ENCODE measurements around the gene COL8A1.

The COL8A1 gene

DNA sequence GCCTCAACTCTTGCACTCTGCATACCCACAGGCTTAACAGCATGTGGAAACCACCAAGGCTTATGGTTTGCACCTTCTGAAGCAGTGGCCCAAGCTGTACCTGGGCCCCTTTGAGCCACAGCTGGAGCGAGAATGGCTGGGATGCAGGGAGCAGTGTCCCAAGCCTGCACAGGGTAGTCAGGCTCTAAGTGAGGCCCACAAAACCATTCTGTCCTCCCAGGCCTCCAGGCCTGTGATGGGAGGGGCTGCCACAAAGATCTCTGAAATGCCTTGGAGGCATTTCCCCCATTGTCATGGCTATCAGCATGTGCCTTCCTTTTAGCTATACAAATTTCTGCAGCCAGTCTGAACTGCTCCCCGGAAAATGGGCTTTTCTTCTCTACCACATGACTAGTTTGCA, 166.8 kb downstream of the COL8A1 start:
- TF ChIP-seq HDGF (IDR thresholded peaks at IDR 0.05; ENCODE audit: borderline replicate concordance) (no peak), ZNF384 (IDR thresholded peaks at IDR 0.05) (no peak), LEF1 (IDR thresholded peaks at IDR 0.05; ENCODE audit: borderline replicate concordance) (no peak), FOXA1 (IDR thresholded peaks at IDR 0.05) (no peak), TARDBP (IDR thresholded peaks at IDR 0.05) (no peak), L3MBTL2 (conservative IDR thresholded peaks at IDR 0.05) (no peak)
- no peak for DNase-seq (ENCODE audit: extremely low spot score)
- POLR2A ChIA-PET, result no interaction called here
- CTCF ChIA-PET, result no interaction called here

- POLR2A ChIA-PET, result interaction anchor here (1.0 kb wide), 1 partner anchor 10 kb away, joined by 6 read pairs; the partner anchor contains the start of gene CMSS1
These were observed 169.9 kb downstream of the COL8A1 start for GRCh38 chr3:99808163-99808794.

DNA sequence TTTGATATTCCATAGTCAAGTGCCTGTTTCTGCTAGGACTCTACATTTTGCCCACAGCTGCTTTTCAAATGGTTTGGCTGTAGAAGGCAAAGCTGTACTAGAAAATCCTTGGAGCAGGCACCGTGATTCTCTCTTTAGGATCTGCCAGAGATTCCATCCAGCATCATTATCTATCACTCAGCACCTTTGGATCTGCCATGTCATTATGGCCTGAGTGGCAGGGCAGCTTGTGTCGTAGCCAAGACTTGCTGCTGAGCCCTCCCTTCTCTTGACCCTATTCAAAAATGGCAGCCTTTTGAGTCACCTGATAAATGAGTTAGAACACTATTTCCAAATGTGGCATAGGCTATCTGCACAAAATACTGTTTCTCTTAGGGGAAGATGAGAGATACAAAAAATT, 171.2 kb downstream of the COL8A1 start:
- CTCF ChIA-PET, result interaction anchor here (0.7 to 1.5 kb wide), 2 partner anchors 15 to 733 kb away, joined by 3 read pairs; no protein-coding TSS in a partner anchor
- DNase-seq (ENCODE audit: extremely low spot score), result no peak
- POLR2A ChIA-PET, result no interaction called here
- TF ChIP-seq FOXM1 (IDR thresholded peaks at IDR 0.05; ENCODE audit: borderline replicate concordance) (no peak), NFRKB (IDR thresholded peaks at IDR 0.05) (no peak), SP1 (IDR thresholded peaks at IDR 0.05) (no peak), CTBP1 (IDR thresholded peaks at IDR 0.05; ENCODE audit: borderline replicate concordance) (no peak), PKNOX1 (IDR thresholded peaks at IDR 0.05) (no peak), TARDBP (IDR thresholded peaks at IDR 0.05) (no peak), BHLHE40 (IDR thresholded peaks at IDR 0.05; ENCODE audit: borderline replicate concordance) (no peak), FOXK2 (IDR thresholded peaks at IDR 0.05) (no peak), FOXA1 (IDR thresholded peaks at IDR 0.05) (no peak), L3MBTL2 (conservative IDR thresholded peaks at IDR 0.05) (no peak), SUZ12 (IDR thresholded peaks at IDR 0.05) (no peak)

More at GRCh38 chr3:99808163-99808794, 169.9 kb downstream of the COL8A1 start:
- peak; percentile 49 for TF ChIP-seq PKNOX1 (IDR thresholded peaks at IDR 0.05)
- TF ChIP-seq FOXK2 (IDR thresholded peaks at IDR 0.05), result no peak
- TF ChIP-seq SP1 (IDR thresholded peaks at IDR 0.05), result no peak
- no peak for TF ChIP-seq CTBP1 (IDR thresholded peaks at IDR 0.05; ENCODE audit: borderline replicate concordance)
- no peak for TF ChIP-seq ELF4 (IDR thresholded peaks at IDR 0.05)
- no peak for TF ChIP-seq ZNF384 (IDR thresholded peaks at IDR 0.05)
- TF ChIP-seq BHLHE40 (IDR thresholded peaks at IDR 0.05; ENCODE audit: borderline replicate concordance), result no peak
- CTCF ChIA-PET, result interaction anchor here (0.6 to 1.5 kb wide), 5 partner anchors 9 to 372 kb away, joined by 3 to 5 read pairs (median 3); partner anchors contain the start of gene CMSS1
- peak; percentile 63 for DNase-seq (ENCODE audit: extremely low spot score)

DNA sequence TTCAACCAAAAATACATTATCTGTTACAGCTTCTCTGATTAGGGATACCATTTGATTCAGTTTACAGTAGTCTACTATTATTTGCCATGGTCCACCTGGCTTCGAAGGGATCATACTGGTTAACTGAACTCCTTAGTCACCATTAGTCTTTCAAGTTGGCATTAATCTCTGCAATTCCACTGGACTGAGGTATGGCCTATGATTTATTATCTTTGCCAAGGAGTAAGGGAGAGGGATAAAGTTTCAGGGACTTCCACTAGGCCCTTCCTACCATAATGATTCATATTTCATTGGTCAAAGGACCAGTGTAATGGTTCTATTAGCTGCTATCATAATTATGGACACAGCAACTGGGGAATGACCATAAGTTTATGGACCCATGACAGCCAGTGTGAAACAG, 172.0 kb downstream of the COL8A1 start:
- CTCF ChIA-PET, result no interaction called here
- no peak for TF ChIP-seq FOXK2 (IDR thresholded peaks at IDR 0.05)
- no peak for TF ChIP-seq SP1 (IDR thresholded peaks at IDR 0.05)
- TF ChIP-seq ZNF384 (IDR thresholded peaks at IDR 0.05), result no peak
- no peak for TF ChIP-seq L3MBTL2 (conservative IDR thresholded peaks at IDR 0.05)
- TF ChIP-seq TARDBP (IDR thresholded peaks at IDR 0.05), result no peak
- TF ChIP-seq NFRKB (IDR thresholded peaks at IDR 0.05), result no peak
- no peak for TF ChIP-seq ARNT (IDR thresholded peaks at IDR 0.05)
- no peak for TF ChIP-seq PKNOX1 (IDR thresholded peaks at IDR 0.05)
- TF ChIP-seq HDGF (IDR thresholded peaks at IDR 0.05; ENCODE audit: borderline replicate concordance), result no peak
- no peak for TF ChIP-seq FOXA1 (IDR thresholded peaks at IDR 0.05)
- TF ChIP-seq CTBP1 (IDR thresholded peaks at IDR 0.05; ENCODE audit: borderline replicate concordance), result no peak
- TF ChIP-seq SUZ12 (IDR thresholded peaks at IDR 0.05), result no peak
- no peak for TF ChIP-seq LEF1 (IDR thresholded peaks at IDR 0.05; ENCODE audit: borderline replicate concordance)
- no peak for TF ChIP-seq ELF4 (IDR thresholded peaks at IDR 0.05)
- no peak for TF ChIP-seq FOXM1 (IDR thresholded peaks at IDR 0.05; ENCODE audit: borderline replicate concordance)
- no peak for TF ChIP-seq BHLHE40 (IDR thresholded peaks at IDR 0.05; ENCODE audit: borderline replicate concordance)
- POLR2A ChIA-PET, result no interaction called here
- DNase-seq (ENCODE audit: extremely low spot score), result no peak

DNA sequence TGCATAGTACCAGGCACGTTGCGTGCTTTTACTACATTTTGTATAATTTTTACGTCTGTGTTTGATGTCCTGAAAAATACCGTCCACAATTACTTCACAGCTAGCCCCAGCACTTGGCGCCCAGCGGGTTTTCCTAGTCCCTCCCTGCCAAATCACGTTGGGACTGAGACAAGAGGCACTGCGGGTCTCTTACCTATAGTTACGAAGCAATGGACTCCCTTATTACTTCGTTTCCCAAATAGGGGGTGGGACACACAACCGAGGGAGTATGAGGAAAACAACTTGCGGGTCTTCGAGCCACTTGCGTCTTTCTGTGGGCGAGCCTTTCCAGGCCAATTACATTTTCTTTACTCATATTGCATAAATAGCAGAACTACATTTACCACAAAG, 178.6 kb downstream of the COL8A1 start:
- ChIA-PET POLR2A (interaction anchor here (0.7 to 1.9 kb wide), 9 partner anchors 9 to 446 kb away, joined by 3 to 13 read pairs (median 4); partner anchors contain the start of gene TBC1D23), CTCF (interaction anchor here (2.0 kb wide), 1 partner anchor 9 kb away, joined by 5 read pairs; no protein-coding TSS in a partner anchor)
- TF ChIP-seq TARDBP (IDR thresholded peaks at IDR 0.05), result no peak
- no peak for TF ChIP-seq FOXM1 (IDR thresholded peaks at IDR 0.05; ENCODE audit: borderline replicate concordance)
- TF ChIP-seq L3MBTL2 (conservative IDR thresholded peaks at IDR 0.05), result no peak
- no peak for TF ChIP-seq ELF4 (IDR thresholded peaks at IDR 0.05)
- TF ChIP-seq SP1 (IDR thresholded peaks at IDR 0.05), result no peak
- no peak for TF ChIP-seq BHLHE40 (IDR thresholded peaks at IDR 0.05; ENCODE audit: borderline replicate concordance)
- TF ChIP-seq ARNT (IDR thresholded peaks at IDR 0.05), result no peak
- TF ChIP-seq LEF1 (IDR thresholded peaks at IDR 0.05; ENCODE audit: borderline replicate concordance), result no peak
- no peak for TF ChIP-seq HDGF (IDR thresholded peaks at IDR 0.05; ENCODE audit: borderline replicate concordance)
- peak; percentile 27 for DNase-seq (ENCODE audit: extremely low spot score)
